KG1 (cell line): ENCODE results near the gene ABI3BP.
A peak's percentile ranks its signal among the peaks of the same experiment; 100 is the strongest.

Experiments
- DNase-seq: peaks from one replicate; lab custom pipeline; 2025; lab: John Stamatoyannopoulos, UW

The ABI3BP gene

GRCh38 chr3:100730524-100730923, 262.7 kb downstream of the ABI3BP start:
- DNase-seq, result no peak

GRCh38 chr3:100726706-100727105, 266.5 kb downstream of the ABI3BP start:
- DNase-seq, result no peak

GRCh38 chr3:100725935-100726513, 267.2 kb downstream of the ABI3BP start:
- no peak for DNase-seq

GRCh38 chr3:100720426-100720825, 272.8 kb downstream of the ABI3BP start:
- no peak for DNase-seq

GRCh38 chr3:100719136-100719535, 274.1 kb downstream of the ABI3BP start:
- DNase-seq, result no peak

- no peak for DNase-seq
These were observed 275.4 kb downstream of the ABI3BP start for GRCh38 chr3:100717637-100718487.

GRCh38 chr3:100717063-100717462, 276.2 kb downstream of the ABI3BP start:
- DNase-seq, result no peak

- DNase-seq, result no peak
These were observed 278.0 kb downstream of the ABI3BP start for GRCh38 chr3:100715176-100715575.

- DNase-seq, result no peak
These were observed 282.8 kb downstream of the ABI3BP start for GRCh38 chr3:100710261-100710968.

GRCh38 chr3:100709842-100710260, 283.4 kb downstream of the ABI3BP start:
- DNase-seq, result no peak

GRCh38 chr3:100708989-100709841, 284.0 kb downstream of the ABI3BP start, which contains the start of gene TFG:
TFG (plus strand) TSS chr3:100709494; CDS start chr3:100713686, 4,192 bp downstream.
- peak; percentile 98 for DNase-seq

- no peak for DNase-seq
These were observed 284.6 kb downstream of the ABI3BP start for GRCh38 chr3:100708644-100708988.

- DNase-seq, result no peak
These were observed 286.9 kb downstream of the ABI3BP start for GRCh38 chr3:100706365-100706764.

- DNase-seq, result no peak
These were observed 289.4 kb downstream of the ABI3BP start for GRCh38 chr3:100703865-100704264.

GRCh38 chr3:100702980-100703345, 290.3 kb downstream of the ABI3BP start:
- no peak for DNase-seq

- no peak for DNase-seq
These were observed 290.9 kb downstream of the ABI3BP start for GRCh38 chr3:100702082-100702979.

- no peak for DNase-seq
These were observed 292.5 kb downstream of the ABI3BP start for GRCh38 chr3:100700708-100701107.
